GM12878 (cell line): ENCODE results near the gene DMAC2. TPM values are rescaled to one million over a fixed set of nuclear protein-coding genes. Genes with fewer than 3 reads are reported as not detected.

Experiments used
- ATAC-seq: fragments of 200-7000 bp; cut with Tn5 transposase; 3 replicates; pipeline ENCODE4 v1.9.1; 2020; ENCODE audit warnings: mild to moderate bottlenecking, moderate library complexity
- BruUV-seq: library from RNA; stranded (reverse); fragments of 400-500 nt; replicated peaks from 2 replicates; lab custom pipeline; 2021; lab: Mats Ljungman, UMichigan
- CTCF ChIA-PET: fragments of 300-600 bp; sonication (Branson Sonifier 250); formaldehyde crosslinking; extraction: SDS; loops from one replicate; lab custom pipeline; 2021; ENCODE audit warnings: inconsistent platforms; lab: Yijun Ruan, JAX
- POLR2A ChIA-PET: fragments of 350-600 bp; formaldehyde crosslinking; extraction: SDS; loops from one replicate; lab custom pipeline; 2021; ENCODE audit warnings: inconsistent platforms; lab: Charles Lee
- RAD21 ChIA-PET: fragments of 300-600 bp; sonication (Branson Sonifier 250); formaldehyde crosslinking; loops from one replicate; lab custom pipeline; 2023; ENCODE audit warnings: antibody characterized with exemption; ENCODE audit not compliant: unreplicated experiment; lab: Charles Lee
- SMC1A ChIA-PET: fragments of 300-600 bp; sonication (Branson Sonifier 250); formaldehyde crosslinking; loops from one replicate; lab custom pipeline; 2023; ENCODE audit not compliant: unreplicated experiment, uncharacterized antibody; lab: Charles Lee
- DNase-seq: peaks from one replicate; pipeline ENCODE4 v3.0.0-alpha.2; 2011; ENCODE audit warnings: low read depth, low spot score
- FAIRE-seq: peaks from 3 replicates; lab custom pipeline; 2011; peaks lifted over from hg19 to GRCh38; lab: Jason Lieb, UNC
- H2AFZ ChIP-seq: 2 replicates; pipeline ENCODE4 v1.6.0; 2011; ENCODE audit warnings: low read depth, low read length, control low read depth; ENCODE audit not compliant: control insufficient read depth
- H3K27ac ChIP-seq: 2 replicates; pipeline ENCODE4 v1.5.1; 2011; ENCODE audit warnings: control low read depth; ENCODE audit not compliant: control insufficient read depth, insufficient read depth
- H3K27me3 ChIP-seq, 2 experiments: replicated peaks in 1 of 2; 2 replicates each; pipeline versions ENCODE4 v1.6.0 to v1.6.1; 2011; ENCODE audit warnings: low read length in 1 of 2; ENCODE audit not compliant: control insufficient read depth in 2 of 2, insufficient read depth in 2 of 2
- H3K36me3 ChIP-seq, 2 experiments: 2 replicates each; pipeline ENCODE4 v1.5.1; 2011; ENCODE audit warnings: low read length in 1 of 2; ENCODE audit not compliant: control insufficient read depth in 2 of 2, insufficient read depth in 2 of 2
- H3K4me1 ChIP-seq: 2 replicates; pipeline ENCODE4 v1.6.1; 2011; ENCODE audit warnings: mild to moderate bottlenecking, low read length, moderate library complexity, mixed read lengths; ENCODE audit not compliant: control insufficient read depth, insufficient read depth
- H3K4me2 ChIP-seq: 2 replicates; pipeline ENCODE4 v1.6.0; 2011; ENCODE audit warnings: control low read depth; ENCODE audit not compliant: control insufficient read depth, insufficient read depth
- H3K4me3 ChIP-seq: fragments of 200-600 bp; sonication (generic); 2 replicates; pipeline ENCODE4 v1.5.1; 2016
- H3K79me2 ChIP-seq: 2 replicates; pipeline ENCODE4 v1.6.0; 2011; ENCODE audit warnings: low read length; ENCODE audit not compliant: control insufficient read depth, insufficient read depth
- H3K9ac ChIP-seq: 2 replicates; pipeline ENCODE4 v1.8.0; 2011; ENCODE audit warnings: low read length, control low read depth, mixed read lengths; ENCODE audit not compliant: control insufficient read depth, insufficient read depth
- H3K9me3 ChIP-seq: replicated peaks from 3 replicates; pipeline ENCODE4 v1.5.1; 2011; ENCODE audit warnings: mild to moderate bottlenecking, low read length; ENCODE audit not compliant: control insufficient read depth, insufficient read depth
- H4K20me1 ChIP-seq: 2 replicates; pipeline ENCODE4 v1.6.0; 2011; ENCODE audit not compliant: control insufficient read depth, insufficient read depth
- BCL11A ChIP-seq: IDR thresholded peaks from 2 replicates; pipeline ENCODE4 v1.6.1; 2011; ENCODE audit warnings: low read depth, low read length
- CEBPB ChIP-seq, 2 experiments: fragments of 150-350 bp in 1 of 2; IDR thresholded peaks; 2 replicates each; pipeline ENCODE4 v1.6.1; 2012 to 2014; ENCODE audit warnings: low read depth in 2 of 2, low read length in 2 of 2, borderline replicate concordance in 1 of 2, inconsistent platforms in 1 of 2
- ETV6 ChIP-seq, 2 experiments: fragments of 450-650 bp in 1 of 2; IDR thresholded peaks in 1 of 2; conservative IDR thresholded peaks in 1 of 2; 2 replicates each; pipeline ENCODE4 v1.6.1; 2014; ENCODE audit warnings: antibody characterized with exemption in 1 of 2, borderline replicate concordance in 1 of 2, low read depth in 1 of 2, mild to moderate bottlenecking in 1 of 2, moderate library complexity in 1 of 2
- HDAC6 ChIP-seq: fragments of 200-600 bp; sonication (generic); IDR thresholded peaks from one replicate; pipeline ENCODE4 v1.8.0; 2017; ENCODE audit warnings: antibody characterized with exemption; ENCODE audit not compliant: unreplicated experiment
- NFXL1 ChIP-seq: fragments of 450-650 bp; IDR thresholded peaks from 2 replicates; pipeline ENCODE4 v1.6.1; 2017; ENCODE audit warnings: antibody characterized with exemption, mild to moderate bottlenecking, borderline replicate concordance
- NFYB ChIP-seq: IDR thresholded peaks from 2 replicates; pipeline ENCODE4 v1.6.1; 2011; ENCODE audit warnings: low read depth, mild to moderate bottlenecking, low read length, improper control_type of control experiment, moderate library complexity; ENCODE audit not compliant: insufficient read depth
- SRF ChIP-seq, 2 experiments: IDR thresholded peaks; 2 replicates each; pipeline ENCODE4 v1.6.1; 2011; ENCODE audit warnings: low read depth in 2 of 2, low read length in 2 of 2, mild to moderate bottlenecking in 1 of 2, moderate library complexity in 1 of 2
- ZBED1 ChIP-seq: IDR thresholded peaks from 2 replicates; pipeline ENCODE4 v1.6.1; 2016; ENCODE audit warnings: borderline replicate concordance
- ZNF384 ChIP-seq: IDR thresholded peaks from 2 replicates; pipeline ENCODE4 v1.6.1; 2012; ENCODE audit warnings: low read depth, mild to moderate bottlenecking, low read length, improper control_type of control experiment, borderline replicate concordance
- WGBS: methylation state at CpG from one replicate; pipeline ENCODE4 v1.1.6; 2016; ENCODE audit warnings: low lambda C conversion rate; ENCODE audit not compliant: insufficient replicate concordance, insufficient coverage; ENCODE audit errors: missing lambda C conversion rate; 5-methylcytosine and 5-hydroxymethylcytosine counted together
- in situ Hi-C: fragments of 300-500 bp; cut with MboI; formaldehyde crosslinking; loops from 9 replicates; pipeline ENCODE4 v1.14.3; 2018; ENCODE audit warnings: mixed read lengths
- intact Hi-C: fragments of 100-400 bp; cut with micrococcal nuclease; formaldehyde crosslinking; loops from one replicate; pipeline ENCODE4 v1.14.2; 2022; ENCODE audit not compliant: unreplicated experiment
- polyA plus RNA-seq, 11 experiments: library from polyadenylated mRNA; depleted of rRNA in 4 of 11; unstranded in 6 of 11; stranded (reverse) in 5 of 11; fragments of >200 nt; fragmentation: Nextera tagmentation in 4 of 11; fragmentation: Illumina TruSeq in 1 of 11; extraction: Ambion mirVana in 4 of 11; extraction: Trizol in 1 of 11; gene quantifications; 1 replicate in 1 of 11; 2 replicates in 10 of 11; pipeline versions ENCODE4 v1.2.1 to v1.2.3, GENCODE V29; 2011 to 2016; ENCODE audit warnings: inconsistent platforms in 2 of 11, missing spikeins in 2 of 11, low read depth in 1 of 11
- total RNA-seq, 4 experiments: library from RNA; depleted of rRNA in 3 of 4; stranded (reverse); fragments of >200 nt in 3 of 4; fragmentation: Illumina TruSeq in 1 of 4; extraction: Trizol in 1 of 4; gene quantifications; 2 replicates each; pipeline versions ENCODE4 v1.2.1 to v1.2.3, GENCODE V29; 2013 to 2021
- TF ChIP-seq, protein P1 (sequence below): fragments of 150-350 bp; IDR thresholded peaks from 2 replicates; pipeline ENCODE4 v1.6.1; 2016; ENCODE audit warnings: low read depth, low read length
- TF ChIP-seq, protein P2 (sequence below): IDR thresholded peaks from 2 replicates; pipeline ENCODE4 v1.6.1; 2012; ENCODE audit warnings: mild to moderate bottlenecking, low read depth, low read length
- TF ChIP-seq, protein P3 (sequence below): fragments of 150-350 bp; IDR thresholded peaks from 2 replicates; pipeline ENCODE4 v1.6.1; 2014; ENCODE audit warnings: mild to moderate bottlenecking, low read depth, low read length
- TF ChIP-seq, protein P4 (sequence below): fragments of 450-650 bp; IDR thresholded peaks from 2 replicates; pipeline ENCODE4 v1.6.1; 2017; ENCODE audit warnings: mild to moderate bottlenecking, low read depth, inconsistent platforms; ENCODE audit not compliant: poor library complexity, severe bottlenecking

The DMAC2 gene
- total and polyA plus RNA-seq, 10 of the 15 experiments (the other 5 are each of a cell fraction or from before 2014, with no cell fraction given), result 10.8 to 57.2 (median 42.7) TPM

DNA sequence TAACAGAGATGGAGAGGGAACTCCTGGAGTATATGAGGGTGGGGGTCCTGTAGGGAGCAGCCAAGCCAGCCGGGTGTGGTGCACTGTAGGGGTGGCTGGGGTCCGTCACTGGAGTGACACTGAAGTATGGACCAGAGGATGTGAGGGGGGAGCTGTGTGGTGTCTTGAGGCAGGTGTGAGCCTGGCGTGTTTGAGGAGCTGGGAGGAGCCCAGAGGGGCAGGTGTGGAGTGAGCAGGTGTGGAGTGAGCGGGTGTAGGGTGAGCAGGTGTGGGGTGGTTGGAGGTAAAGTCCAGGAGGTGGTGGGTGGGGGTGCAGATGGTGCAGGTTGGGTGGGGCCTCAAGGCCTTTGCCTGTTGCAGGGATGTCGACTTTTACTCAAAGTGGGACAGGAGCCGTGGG lies 18.4 kb downstream of the DMAC2 start:
- WGBS, result 96% methylated on average over 6 of the region's 6 CpGs
- Histone ChIP-seq H3K9ac (no peak overlapping the region), H3K27me3 (no peaks in the 10 kb centered on the region), H3K9me3 (no peaks in the 10 kb centered on the region), H3K4me3 (no peak overlapping the region), H3K4me1 (no peaks in the 10 kb centered on the region), H3K36me3 (peaks cover 11 to 18% of the 10 kb centered on the region in 2 experiments), H2AFZ (no peak overlapping the region), H3K79me2 (no peaks in the 10 kb centered on the region), H3K4me2 (no peak overlapping the region), H4K20me1 (no peaks in the 10 kb centered on the region), H3K27ac (no peak overlapping the region)
- no peak for FAIRE-seq
- no TSS peak for BruUV-seq
- ChIA-PET SMC1A (no interaction called here), POLR2A (no interaction called here), RAD21 (no interaction called here), CTCF (interaction anchor here (1.0 kb wide), 1 partner anchor 14 kb away, joined by 3 read pairs; no protein-coding TSS in a partner anchor)
- intact Hi-C loops, result no loop called here
- no peak for ATAC-seq
- no peak for DNase-seq
- in situ Hi-C loops, result no loop called here
- TF ChIP-seq, protein P1, sequence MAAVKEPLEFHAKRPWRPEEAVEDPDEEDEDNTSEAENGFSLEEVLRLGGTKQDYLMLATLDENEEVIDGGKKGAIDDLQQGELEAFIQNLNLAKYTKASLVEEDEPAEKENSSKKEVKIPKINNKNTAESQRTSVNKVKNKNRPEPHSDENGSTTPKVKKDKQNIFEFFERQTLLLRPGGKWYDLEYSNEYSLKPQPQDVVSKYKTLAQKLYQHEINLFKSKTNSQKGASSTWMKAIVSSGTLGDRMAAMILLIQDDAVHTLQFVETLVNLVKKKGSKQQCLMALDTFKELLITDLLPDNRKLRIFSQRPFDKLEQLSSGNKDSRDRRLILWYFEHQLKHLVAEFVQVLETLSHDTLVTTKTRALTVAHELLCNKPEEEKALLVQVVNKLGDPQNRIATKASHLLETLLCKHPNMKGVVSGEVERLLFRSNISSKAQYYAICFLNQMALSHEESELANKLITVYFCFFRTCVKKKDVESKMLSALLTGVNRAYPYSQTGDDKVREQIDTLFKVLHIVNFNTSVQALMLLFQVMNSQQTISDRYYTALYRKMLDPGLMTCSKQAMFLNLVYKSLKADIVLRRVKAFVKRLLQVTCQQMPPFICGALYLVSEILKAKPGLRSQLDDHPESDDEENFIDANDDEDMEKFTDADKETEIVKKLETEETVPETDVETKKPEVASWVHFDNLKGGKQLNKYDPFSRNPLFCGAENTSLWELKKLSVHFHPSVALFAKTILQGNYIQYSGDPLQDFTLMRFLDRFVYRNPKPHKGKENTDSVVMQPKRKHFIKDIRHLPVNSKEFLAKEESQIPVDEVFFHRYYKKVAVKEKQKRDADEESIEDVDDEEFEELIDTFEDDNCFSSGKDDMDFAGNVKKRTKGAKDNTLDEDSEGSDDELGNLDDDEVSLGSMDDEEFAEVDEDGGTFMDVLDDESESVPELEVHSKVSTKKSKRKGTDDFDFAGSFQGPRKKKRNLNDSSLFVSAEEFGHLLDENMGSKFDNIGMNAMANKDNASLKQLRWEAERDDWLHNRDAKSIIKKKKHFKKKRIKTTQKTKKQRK, result no peak
- no peak for TF ChIP-seq ZBED1
- TF ChIP-seq NFYB, result no peak
- TF ChIP-seq, protein P2, sequence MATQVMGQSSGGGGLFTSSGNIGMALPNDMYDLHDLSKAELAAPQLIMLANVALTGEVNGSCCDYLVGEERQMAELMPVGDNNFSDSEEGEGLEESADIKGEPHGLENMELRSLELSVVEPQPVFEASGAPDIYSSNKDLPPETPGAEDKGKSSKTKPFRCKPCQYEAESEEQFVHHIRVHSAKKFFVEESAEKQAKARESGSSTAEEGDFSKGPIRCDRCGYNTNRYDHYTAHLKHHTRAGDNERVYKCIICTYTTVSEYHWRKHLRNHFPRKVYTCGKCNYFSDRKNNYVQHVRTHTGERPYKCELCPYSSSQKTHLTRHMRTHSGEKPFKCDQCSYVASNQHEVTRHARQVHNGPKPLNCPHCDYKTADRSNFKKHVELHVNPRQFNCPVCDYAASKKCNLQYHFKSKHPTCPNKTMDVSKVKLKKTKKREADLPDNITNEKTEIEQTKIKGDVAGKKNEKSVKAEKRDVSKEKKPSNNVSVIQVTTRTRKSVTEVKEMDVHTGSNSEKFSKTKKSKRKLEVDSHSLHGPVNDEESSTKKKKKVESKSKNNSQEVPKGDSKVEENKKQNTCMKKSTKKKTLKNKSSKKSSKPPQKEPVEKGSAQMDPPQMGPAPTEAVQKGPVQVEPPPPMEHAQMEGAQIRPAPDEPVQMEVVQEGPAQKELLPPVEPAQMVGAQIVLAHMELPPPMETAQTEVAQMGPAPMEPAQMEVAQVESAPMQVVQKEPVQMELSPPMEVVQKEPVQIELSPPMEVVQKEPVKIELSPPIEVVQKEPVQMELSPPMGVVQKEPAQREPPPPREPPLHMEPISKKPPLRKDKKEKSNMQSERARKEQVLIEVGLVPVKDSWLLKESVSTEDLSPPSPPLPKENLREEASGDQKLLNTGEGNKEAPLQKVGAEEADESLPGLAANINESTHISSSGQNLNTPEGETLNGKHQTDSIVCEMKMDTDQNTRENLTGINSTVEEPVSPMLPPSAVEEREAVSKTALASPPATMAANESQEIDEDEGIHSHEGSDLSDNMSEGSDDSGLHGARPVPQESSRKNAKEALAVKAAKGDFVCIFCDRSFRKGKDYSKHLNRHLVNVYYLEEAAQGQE, result no peak
- TF ChIP-seq, protein P3, sequence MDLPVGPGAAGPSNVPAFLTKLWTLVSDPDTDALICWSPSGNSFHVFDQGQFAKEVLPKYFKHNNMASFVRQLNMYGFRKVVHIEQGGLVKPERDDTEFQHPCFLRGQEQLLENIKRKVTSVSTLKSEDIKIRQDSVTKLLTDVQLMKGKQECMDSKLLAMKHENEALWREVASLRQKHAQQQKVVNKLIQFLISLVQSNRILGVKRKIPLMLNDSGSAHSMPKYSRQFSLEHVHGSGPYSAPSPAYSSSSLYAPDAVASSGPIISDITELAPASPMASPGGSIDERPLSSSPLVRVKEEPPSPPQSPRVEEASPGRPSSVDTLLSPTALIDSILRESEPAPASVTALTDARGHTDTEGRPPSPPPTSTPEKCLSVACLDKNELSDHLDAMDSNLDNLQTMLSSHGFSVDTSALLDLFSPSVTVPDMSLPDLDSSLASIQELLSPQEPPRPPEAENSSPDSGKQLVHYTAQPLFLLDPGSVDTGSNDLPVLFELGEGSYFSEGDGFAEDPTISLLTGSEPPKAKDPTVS, result no peak
- TF ChIP-seq NFXL1, result no peak
- no peak for TF ChIP-seq BCL11A
- no peak for TF ChIP-seq ZNF384
- TF ChIP-seq ETV6 (conservative IDR thresholded peaks at IDR 0.05 in 1 of 2, IDR thresholded peaks at IDR 0.05 in 1 of 2; ENCODE audit: borderline replicate concordance in 1 of 2, low read depth in 1 of 2), result no peak
- no peak for TF ChIP-seq HDAC6
- TF ChIP-seq SRF (IDR thresholded peaks at IDR 0.05; ENCODE audit: low read depth in 2 of 2, low read length in 2 of 2), result no peak
- no peak for TF ChIP-seq CEBPB (IDR thresholded peaks at IDR 0.05; ENCODE audit: borderline replicate concordance in 1 of 2, low read depth in 2 of 2, low read length in 2 of 2)
- TF ChIP-seq, protein P4, sequence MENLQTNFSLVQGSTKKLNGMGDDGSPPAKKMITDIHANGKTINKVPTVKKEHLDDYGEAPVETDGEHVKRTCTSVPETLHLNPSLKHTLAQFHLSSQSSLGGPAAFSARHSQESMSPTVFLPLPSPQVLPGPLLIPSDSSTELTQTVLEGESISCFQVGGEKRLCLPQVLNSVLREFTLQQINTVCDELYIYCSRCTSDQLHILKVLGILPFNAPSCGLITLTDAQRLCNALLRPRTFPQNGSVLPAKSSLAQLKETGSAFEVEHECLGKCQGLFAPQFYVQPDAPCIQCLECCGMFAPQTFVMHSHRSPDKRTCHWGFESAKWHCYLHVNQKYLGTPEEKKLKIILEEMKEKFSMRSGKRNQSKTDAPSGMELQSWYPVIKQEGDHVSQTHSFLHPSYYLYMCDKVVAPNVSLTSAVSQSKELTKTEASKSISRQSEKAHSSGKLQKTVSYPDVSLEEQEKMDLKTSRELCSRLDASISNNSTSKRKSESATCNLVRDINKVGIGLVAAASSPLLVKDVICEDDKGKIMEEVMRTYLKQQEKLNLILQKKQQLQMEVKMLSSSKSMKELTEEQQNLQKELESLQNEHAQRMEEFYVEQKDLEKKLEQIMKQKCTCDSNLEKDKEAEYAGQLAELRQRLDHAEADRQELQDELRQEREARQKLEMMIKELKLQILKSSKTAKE, result no peak
